ENCODE results near the gene TMEM63C. TPM values are rescaled to one million over a fixed set of nuclear protein-coding genes. Genes with fewer than 3 reads are reported as not detected.

Gene TMEM63C
- total and polyA plus RNA-seq, 2 donors (not counting 3 experiments of a cell fraction or from before 2014, with no cell fraction given) = not detected

GRCh38 chr14:77275601-77276017 lies 94.0 kb downstream of the TMEM63C start:
- ChIA-PET CTCF (no interaction called here), POLR2A (no interaction called here)
- Histone ChIP-seq H3K36me3 (ENCODE audit: control insufficient read depth in 2 of 2, extremely low read depth in 1 of 2, insufficient read depth in 2 of 2, low read length in 2 of 2) (peaks cover 4 to 7% of the 10 kb centered on the region in 2 experiments), H3K9me1 (replicated peaks; ENCODE audit: control insufficient read depth, extremely low read depth, insufficient read depth, low read length) (no peaks in the 10 kb centered on the region), H3K4me2 (ENCODE audit: insufficient read depth, low read length) (no peak overlapping the region), H3K9me3 (replicated peaks; ENCODE audit: control insufficient read depth, insufficient read depth, low read length) (no peaks in the 10 kb centered on the region), H3K9ac (replicated peaks; ENCODE audit: extremely low read depth, insufficient read depth, low read length) (no peak overlapping the region), H3K4me1 (ENCODE audit: control insufficient read depth, extremely low read depth, insufficient read depth, low read length) (no peaks in the 10 kb centered on the region), H4K20me1 (replicated peaks; ENCODE audit: control insufficient read depth, extremely low read depth, insufficient read depth, low read length) (no peaks in the 10 kb centered on the region), H3K79me2 (ENCODE audit: control insufficient read depth, insufficient read depth, low read length) (no peaks in the 10 kb centered on the region), H3K27ac (ENCODE audit: insufficient read depth, low read depth, low read length) (no peak overlapping the region), H2AFZ (ENCODE audit: low read depth, low read length) (no peak overlapping the region), H3K4me3 (replicated peaks in 1 of 3; ENCODE audit: insufficient read depth in 1 of 3, low read depth in 1 of 3, low read length in 3 of 3) (no peak overlapping the region), H3K27me3 (ENCODE audit: control insufficient read depth in 2 of 2, insufficient read depth in 2 of 2, low read length in 2 of 2) (peaks cover 8 to 10% of the 10 kb centered on the region in 2 experiments)
- intact Hi-C loops (cut with micrococcal nuclease) (no loop called here), dilution Hi-C loops (cut with MboI; ENCODE audit: extremely low pct_ligation_motif_present, low sequenced_read_pairs) (no loop called here)
- FAIRE-seq (no peak), DNase-seq (ENCODE audit: low read depth, low spot score) (no peak)
- BruUV-seq (replicated peaks) = no TSS peak
- TF ChIP-seq POLR2AphosphoS5 (IDR thresholded peaks at IDR 0.05; ENCODE audit: insufficient read depth, low read depth, low read length) = no peak

GRCh38 chr14:77276295-77276935 lies 94.8 kb downstream of the TMEM63C start:
- ChIA-PET CTCF (interaction anchor here (1.7 kb wide), 1 partner anchor 40 kb away, joined by 6 read pairs; no protein-coding TSS in a partner anchor), POLR2A (no interaction called here)
- peaks cover 4 to 7% of the 10 kb centered on the region in 2 experiments for H3K36me3 ChIP-seq (ENCODE audit: control insufficient read depth in 2 of 2, extremely low read depth in 1 of 2, insufficient read depth in 2 of 2, low read length in 2 of 2)
- dilution Hi-C loops (cut with MboI; ENCODE audit: extremely low pct_ligation_motif_present, low sequenced_read_pairs) (no loop called here), intact Hi-C loops (cut with micrococcal nuclease) (no loop called here)
- H3K9ac ChIP-seq (replicated peaks; ENCODE audit: extremely low read depth, insufficient read depth, low read length) = no peak overlapping the region
- H3K79me2 ChIP-seq (ENCODE audit: control insufficient read depth, insufficient read depth, low read length) = no peaks in the 10 kb centered on the region
- H4K20me1 ChIP-seq (replicated peaks; ENCODE audit: control insufficient read depth, extremely low read depth, insufficient read depth, low read length) = no peaks in the 10 kb centered on the region
- no peak overlapping the region for H3K27ac ChIP-seq (ENCODE audit: insufficient read depth, low read depth, low read length)
- H3K4me1 ChIP-seq (ENCODE audit: control insufficient read depth, extremely low read depth, insufficient read depth, low read length) = no peaks in the 10 kb centered on the region
- peaks cover 2 to 5% of the 10 kb centered on the region in 2 experiments for H3K27me3 ChIP-seq (ENCODE audit: control insufficient read depth in 2 of 2, insufficient read depth in 2 of 2, low read length in 2 of 2)
- no TSS peak for BruUV-seq (replicated peaks)
- H3K4me2 ChIP-seq (ENCODE audit: insufficient read depth, low read length) = no peak overlapping the region
- FAIRE-seq (no peak), DNase-seq (ENCODE audit: low read depth, low spot score) (no peak)
- no peaks in the 10 kb centered on the region for H3K9me3 ChIP-seq (replicated peaks; ENCODE audit: control insufficient read depth, insufficient read depth, low read length)
- TF ChIP-seq CTCF (IDR thresholded peaks at IDR 0.05; ENCODE audit: extremely low read depth in 1 of 2, insufficient read depth in 1 of 2, low read depth in 1 of 2, low read length in 2 of 2) (no peak), POLR2AphosphoS5 (IDR thresholded peaks at IDR 0.05; ENCODE audit: insufficient read depth, low read depth, low read length) (no peak), EZH2 (IDR thresholded peaks at IDR 0.05; ENCODE audit: borderline replicate concordance, low read depth, low read length, severe bottlenecking) (no peak), POLR2A (IDR thresholded peaks at IDR 0.05; ENCODE audit: low read depth, low read length) (no peak), MYC (IDR thresholded peaks at IDR 0.05; ENCODE audit: low read depth, low read length) (no peak), GATA2 (IDR thresholded peaks at IDR 0.05; ENCODE audit: insufficient read depth, insufficient read length, low read depth, low read length) (no peak)
- no peaks in the 10 kb centered on the region for H3K9me1 ChIP-seq (replicated peaks; ENCODE audit: control insufficient read depth, extremely low read depth, insufficient read depth, low read length)
- H2AFZ ChIP-seq (ENCODE audit: low read depth, low read length) = no peak overlapping the region
- no peak overlapping the region for H3K4me3 ChIP-seq (replicated peaks in 1 of 3; ENCODE audit: insufficient read depth in 1 of 3, low read depth in 1 of 3, low read length in 3 of 3)
